K562 (cell line): ENCODE data around the gene VWA3B. TPM values are rescaled to one million over a fixed set of nuclear protein-coding genes. Genes with fewer than 3 reads are reported as not detected.

Source experiments
- ATAC-seq: fragments of 200-7000 bp; cut with Tn5 transposase; 3 replicates; pipeline ENCODE4 v1.9.1; 2020; ENCODE audit warnings: moderate library complexity
- BruUV-seq: library from RNA; stranded (reverse); fragments of 400-500 nt; replicated peaks from 2 replicates; lab custom pipeline; 2021; lab: Mats Ljungman, UMichigan
- CTCF ChIA-PET: fragments of 300-600 bp; formaldehyde crosslinking; extraction: SDS; loops from one replicate; lab custom pipeline; 2021; ENCODE audit warnings: low intra/inter-chr PET ratio; lab: Yijun Ruan, JAX
- POLR2A ChIA-PET: fragments of 300-600, 350-650 bp; sonication (Branson Sonifier 250); formaldehyde crosslinking; extraction: SDS; loops from one replicate; lab custom pipeline; 2021; ENCODE audit warnings: antibody characterized with exemption, inconsistent platforms; lab: Yijun Ruan, JAX
- DNase-seq, 4 experiments: peaks; one replicate each; pipeline versions ENCODE4 v3.0.0 to v3.0.0-alpha.2; 2011 to 2018; ENCODE audit warnings: low spot score in 3 of 4, mixed read lengths in 3 of 4; ENCODE audit errors: extremely low read depth in 1 of 4
- FAIRE-seq: peaks from 2 replicates; lab custom pipeline; 2011; peaks lifted over from hg19 to GRCh38; lab: Jason Lieb, UNC
- H2AFZ ChIP-seq: 2 replicates; pipeline ENCODE4 v1.6.0; 2011; ENCODE audit warnings: low read depth, low read length, control low read depth, inconsistent platforms
- H3K27ac ChIP-seq: fragments of 200-600 bp; 3 replicates; pipeline ENCODE4 v1.8.0; 2011; ENCODE audit warnings: low read depth, mild to moderate bottlenecking, control low read depth, inconsistent platforms, low read length, moderate library complexity, mixed read lengths; ENCODE audit errors: extremely low read depth
- H3K27me3 ChIP-seq, 2 experiments: fragments of 300-600 bp in 1 of 2; 2 replicates in 1 of 2; 3 replicates in 1 of 2; pipeline versions ENCODE4 v1.6.0 to v1.8.0; 2011; ENCODE audit warnings: inconsistent platforms in 2 of 2, low read length in 2 of 2, mild to moderate bottlenecking in 1 of 2, mixed read lengths in 1 of 2, moderate library complexity in 1 of 2; ENCODE audit not compliant: control insufficient read depth in 2 of 2, insufficient read depth in 2 of 2
- H3K36me3 ChIP-seq: fragments of 300-600 bp; 3 replicates; pipeline ENCODE4 v1.8.0; 2011; ENCODE audit warnings: mild to moderate bottlenecking, low read length, inconsistent platforms; ENCODE audit not compliant: control insufficient read depth, insufficient read depth
- H3K4me1 ChIP-seq, 2 experiments: fragments of 200-600 bp in 1 of 2; replicated peaks in 1 of 2; 2 replicates in 1 of 2; 3 replicates in 1 of 2; pipeline versions ENCODE4 v1.5.1 to v1.8.0; 2011; ENCODE audit warnings: inconsistent platforms in 2 of 2, low read length in 2 of 2, mild to moderate bottlenecking in 1 of 2, mixed read lengths in 1 of 2, moderate library complexity in 1 of 2; ENCODE audit not compliant: control insufficient read depth in 2 of 2, insufficient read depth in 2 of 2
- H3K4me2 ChIP-seq: 2 replicates; pipeline ENCODE4 v1.6.1; 2011; ENCODE audit warnings: low read length, control low read depth, inconsistent platforms, mixed read lengths; ENCODE audit not compliant: insufficient read depth
- H3K4me3 ChIP-seq: fragments of 200-600 bp; sonication (generic), shearing (Covaris generic); 2 replicates; pipeline ENCODE4 v1.5.1; 2016; ENCODE audit warnings: control low read depth, inconsistent platforms
- H3K79me2 ChIP-seq: fragments of 200-600 bp; 3 replicates; pipeline ENCODE4 v1.8.0; 2011; ENCODE audit warnings: low read length, inconsistent platforms; ENCODE audit not compliant: control insufficient read depth, insufficient read depth
- H3K9ac ChIP-seq, 2 experiments: 2 replicates each; pipeline versions ENCODE4 v1.6.0 to v1.6.1; 2011; ENCODE audit warnings: low read depth in 2 of 2, low read length in 2 of 2, control low read depth in 1 of 2, inconsistent platforms in 1 of 2, mild to moderate bottlenecking in 1 of 2, mixed read lengths in 1 of 2; ENCODE audit not compliant: insufficient read depth in 1 of 2
- H3K9me1 ChIP-seq: one replicate; pipeline ENCODE4 v1.6.0; 2011; ENCODE audit warnings: inconsistent platforms, mild to moderate bottlenecking, low read length, moderate library complexity; ENCODE audit not compliant: control insufficient read depth, insufficient read depth
- H3K9me3 ChIP-seq: replicated peaks from 2 replicates; pipeline ENCODE4 v1.5.1; 2011; ENCODE audit warnings: low read depth, low read length, inconsistent platforms; ENCODE audit not compliant: control insufficient read depth, insufficient read depth
- H4K20me1 ChIP-seq: replicated peaks from 2 replicates; pipeline ENCODE4 v1.6.1; 2011; ENCODE audit warnings: low read length, inconsistent platforms, mixed read lengths; ENCODE audit not compliant: control insufficient read depth, insufficient read depth
- BRD4 ChIP-seq: fragments of 200-600 bp; sonication (generic); IDR thresholded peaks from 2 replicates; pipeline ENCODE4 v1.6.1; 2017; ENCODE audit warnings: inconsistent platforms
- GABPA ChIP-seq: fragments of 200-800 bp; sonication (Bioruptor generic); conservative IDR thresholded peaks from 2 replicates; pipeline ENCODE4 v1.6.1; 2016; ENCODE audit warnings: low read depth, missing genetic modification characterization, missing compliant biosample characterization
- HDAC2 ChIP-seq: fragments of 450-650 bp; IDR thresholded peaks from 2 replicates; pipeline ENCODE4 v1.6.1; 2016; ENCODE audit warnings: mild to moderate bottlenecking
- HNRNPK ChIP-seq: fragments of 200-400 bp; formaldehyde crosslinking; IDR thresholded peaks from one replicate; pipeline ENCODE4 v1.6.1; 2018; ENCODE audit warnings: mild to moderate bottlenecking, low read depth, low read length; ENCODE audit not compliant: poor library complexity, severe bottlenecking
- MYBL2 ChIP-seq, 2 experiments: fragments of 450-650 bp in 1 of 2; sonication (generic) in 1 of 2; formaldehyde crosslinking in 1 of 2; IDR thresholded peaks; 2 replicates each; pipeline versions ENCODE4 v1.6.1 to v1.8.1; 2017 to 2022; ENCODE audit warnings: borderline replicate concordance in 1 of 2, inconsistent platforms in 1 of 2, low read depth in 1 of 2, mild to moderate bottlenecking in 1 of 2, missing genetic modification reagents in 1 of 2, moderate library complexity in 1 of 2
- NFRKB ChIP-seq: fragments of 450-650 bp; IDR thresholded peaks from 2 replicates; pipeline ENCODE4 v1.6.1; 2016; ENCODE audit warnings: low read depth
- NONO ChIP-seq, 2 experiments: fragments of 200-400 bp in 1 of 2; fragments of 450-650 bp in 1 of 2; formaldehyde crosslinking in 1 of 2; IDR thresholded peaks; 2 replicates each; pipeline ENCODE4 v1.6.1; 2017; ENCODE audit warnings: low read depth in 2 of 2, mild to moderate bottlenecking in 2 of 2, moderate library complexity in 2 of 2, low read length in 1 of 2
- RREB1 ChIP-seq: fragments of 250-450 bp; sonication (Bioruptor Pico); IDR thresholded peaks from 2 replicates; pipeline ENCODE4 v1.4.0; 2020
- SP2 ChIP-seq: IDR thresholded peaks from 2 replicates; pipeline ENCODE4 v1.6.1; 2011; ENCODE audit warnings: mild to moderate bottlenecking, low read depth, low read length, moderate library complexity; ENCODE audit not compliant: poor library complexity, severe bottlenecking; ENCODE audit errors: extremely low read depth
- TGIF2 ChIP-seq: sonication (generic); formaldehyde crosslinking; IDR thresholded peaks from 2 replicates; pipeline ENCODE4 v1.8.1; 2022; ENCODE audit warnings: mild to moderate bottlenecking, missing genetic modification reagents, moderate library complexity
- ZBTB11 ChIP-seq, 3 experiments: fragments of 200-800 bp in 1 of 3; fragments of 250-450 bp in 1 of 3; fragments of 450-650 bp in 1 of 3; sonication (Bioruptor Pico) in 1 of 3; sonication (Bioruptor generic) in 1 of 3; formaldehyde crosslinking in 1 of 3; IDR thresholded peaks; 2 replicates each; pipeline versions ENCODE4 v1.6.1 to v1.8.0; 2016 to 2022; ENCODE audit warnings: mild to moderate bottlenecking in 2 of 3, missing genetic modification characterization in 2 of 3, missing compliant biosample characterization in 1 of 3, moderate library complexity in 1 of 3
- ZNF23 ChIP-seq: fragments of 250-450 bp; sonication (Bioruptor Pico); IDR thresholded peaks from 2 replicates; pipeline ENCODE4 v1.4.0; 2020; ENCODE audit warnings: mild to moderate bottlenecking
- WGBS: fragments of 100-300 bp; shearing (Covaris generic); methylation state at CpG from one replicate; pipeline ENCODE4 v1.1.6; 2016; ENCODE audit warnings: low coverage, mixed read lengths; ENCODE audit not compliant: insufficient coverage; ENCODE audit errors: missing lambda C conversion rate; 5-methylcytosine and 5-hydroxymethylcytosine counted together
- in situ Hi-C: fragments of 300-500 bp; cut with MboI; formaldehyde crosslinking; loops from 4 replicates; pipeline ENCODE4 v1.15.0; 2018; ENCODE audit warnings: inconsistent platforms, mixed read lengths
- intact Hi-C: fragments of 100-400 bp; cut with micrococcal nuclease; formaldehyde crosslinking; loops from 2 replicates; pipeline ENCODE4 v1.14.2; 2022
- polyA plus RNA-seq, 8 experiments: library from polyadenylated mRNA; depleted of rRNA in 4 of 8; stranded (reverse) in 5 of 8; unstranded in 3 of 8; fragments of >200 nt; fragmentation: Nextera tagmentation in 2 of 8; fragmentation: Illumina TruSeq in 1 of 8; extraction: Ambion mirVana in 2 of 8; extraction: Trizol in 1 of 8; gene quantifications; 2 replicates each; pipeline versions ENCODE4 v1.2.1 to v1.2.3, GENCODE V29; 2011 to 2014; ENCODE audit warnings: inconsistent platforms in 1 of 8, missing spikeins in 1 of 8
- total RNA-seq, 7 experiments: library from RNA; depleted of rRNA in 6 of 7; stranded (reverse); fragments of >200 nt in 6 of 7; fragmentation: Illumina TruSeq in 2 of 7; extraction: Trizol in 2 of 7; gene quantifications; 2 replicates each; pipeline versions ENCODE4 v1.2.1 to v1.2.3, GENCODE V29; 2011 to 2021; ENCODE audit warnings: low replicate concordance in 1 of 7

Gene VWA3B
- total and polyA plus RNA-seq, 9 of the 15 experiments (the other 6 are each of a cell fraction or from before 2014, with no cell fraction given): not detected

DNA sequence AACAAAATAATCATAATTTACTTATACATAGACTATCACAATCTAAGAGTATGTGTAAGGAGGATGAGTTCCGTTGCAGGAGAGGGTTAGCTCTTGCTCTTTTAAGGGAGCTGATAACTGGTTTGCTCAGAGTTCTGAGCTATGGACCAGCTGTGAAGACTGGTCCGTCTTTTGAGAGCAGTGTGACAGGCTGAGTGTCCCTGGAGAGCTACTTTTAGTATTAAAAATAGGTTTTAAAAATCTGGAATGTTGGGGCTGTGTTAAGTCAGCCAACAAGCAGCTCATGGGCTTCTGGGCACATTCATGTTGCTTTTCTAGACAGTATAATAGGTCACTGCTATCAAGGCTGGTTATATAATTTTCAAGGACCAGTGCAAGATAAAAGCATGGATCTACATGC is 49.8 kb upstream of the VWA3B start:
- Histone ChIP-seq H3K9me3 (no peaks in the 10 kb centered on the region), H3K27ac (no peak overlapping the region), H3K9me1 (no peaks in the 10 kb centered on the region), H3K27me3 (peaks cover 0 to 17% of the 10 kb centered on the region in 2 experiments; a peak in 3 of 5 replicates), H3K4me3 (no peak overlapping the region), H3K4me1 (peaks cover 0 to 7% of the 10 kb centered on the region in 2 experiments; a peak in 3 of 5 replicates), H3K79me2 (no peaks in the 10 kb centered on the region), H3K9ac (no peak overlapping the region), H3K4me2 (no peak overlapping the region), H4K20me1 (no peaks in the 10 kb centered on the region), H3K36me3 (no peaks in the 10 kb centered on the region), H2AFZ (no peak overlapping the region)
- in situ Hi-C loops (no loop called here), intact Hi-C loops (no loop called here)
- no peak for TF ChIP-seq RREB1 (CRISPR knock-in tag)
- TF ChIP-seq GABPA (tag): no peak
- TF ChIP-seq ZNF23: no peak
- TF ChIP-seq NONO (IDR thresholded peaks at IDR 0.05; ENCODE audit: low read depth in 2 of 2, low read length in 1 of 2): no peak
- no peak for TF ChIP-seq HDAC2
- TF ChIP-seq ZBTB11 (CRISPR knock-in tag; IDR thresholded peaks at IDR 0.05): no peak
- no peak for TF ChIP-seq TGIF2 (CRISPR knock-in tag)
- TF ChIP-seq SP2: no peak
- no peak for TF ChIP-seq HNRNPK
- TF ChIP-seq BRD4: no peak
- no peak for TF ChIP-seq NFRKB
- TF ChIP-seq MYBL2 (IDR thresholded peaks at IDR 0.05; ENCODE audit: low read depth): no peak
- TF ChIP-seq MYBL2 (CRISPR knock-in tag; IDR thresholded peaks at IDR 0.05; ENCODE audit: borderline replicate concordance): no peak
- WGBS: 0% methylated on average over 2 of the region's 2 CpGs
- FAIRE-seq (no peak), ATAC-seq (no peak), DNase-seq (no peak)
- POLR2A ChIA-PET: interaction anchor here (0.6 to 1.7 kb wide), 3 partner anchors 9 to 23 kb away, joined by 3 to 5 read pairs (median 3); no protein-coding TSS in a partner anchor
- no TSS peak for BruUV-seq
- CTCF ChIA-PET: no interaction called here
